NK-92 treated with Interleukin-12 subunit alpha and Interleukin-12 subunit beta, amount 100 ng/mL, for 24 hours (cell line): Measurements from ENCODE around the gene ADCY10.
"Not testable (repeated sequence)": the region's sequence is repeated elsewhere in the genome, so short reads cannot be mapped to it uniquely, and the experiment has no call there.

Source experiments
- DNase-seq: peaks from one replicate; lab custom pipeline; 2025; lab: John Stamatoyannopoulos, UW

Gene ADCY10, protein sequence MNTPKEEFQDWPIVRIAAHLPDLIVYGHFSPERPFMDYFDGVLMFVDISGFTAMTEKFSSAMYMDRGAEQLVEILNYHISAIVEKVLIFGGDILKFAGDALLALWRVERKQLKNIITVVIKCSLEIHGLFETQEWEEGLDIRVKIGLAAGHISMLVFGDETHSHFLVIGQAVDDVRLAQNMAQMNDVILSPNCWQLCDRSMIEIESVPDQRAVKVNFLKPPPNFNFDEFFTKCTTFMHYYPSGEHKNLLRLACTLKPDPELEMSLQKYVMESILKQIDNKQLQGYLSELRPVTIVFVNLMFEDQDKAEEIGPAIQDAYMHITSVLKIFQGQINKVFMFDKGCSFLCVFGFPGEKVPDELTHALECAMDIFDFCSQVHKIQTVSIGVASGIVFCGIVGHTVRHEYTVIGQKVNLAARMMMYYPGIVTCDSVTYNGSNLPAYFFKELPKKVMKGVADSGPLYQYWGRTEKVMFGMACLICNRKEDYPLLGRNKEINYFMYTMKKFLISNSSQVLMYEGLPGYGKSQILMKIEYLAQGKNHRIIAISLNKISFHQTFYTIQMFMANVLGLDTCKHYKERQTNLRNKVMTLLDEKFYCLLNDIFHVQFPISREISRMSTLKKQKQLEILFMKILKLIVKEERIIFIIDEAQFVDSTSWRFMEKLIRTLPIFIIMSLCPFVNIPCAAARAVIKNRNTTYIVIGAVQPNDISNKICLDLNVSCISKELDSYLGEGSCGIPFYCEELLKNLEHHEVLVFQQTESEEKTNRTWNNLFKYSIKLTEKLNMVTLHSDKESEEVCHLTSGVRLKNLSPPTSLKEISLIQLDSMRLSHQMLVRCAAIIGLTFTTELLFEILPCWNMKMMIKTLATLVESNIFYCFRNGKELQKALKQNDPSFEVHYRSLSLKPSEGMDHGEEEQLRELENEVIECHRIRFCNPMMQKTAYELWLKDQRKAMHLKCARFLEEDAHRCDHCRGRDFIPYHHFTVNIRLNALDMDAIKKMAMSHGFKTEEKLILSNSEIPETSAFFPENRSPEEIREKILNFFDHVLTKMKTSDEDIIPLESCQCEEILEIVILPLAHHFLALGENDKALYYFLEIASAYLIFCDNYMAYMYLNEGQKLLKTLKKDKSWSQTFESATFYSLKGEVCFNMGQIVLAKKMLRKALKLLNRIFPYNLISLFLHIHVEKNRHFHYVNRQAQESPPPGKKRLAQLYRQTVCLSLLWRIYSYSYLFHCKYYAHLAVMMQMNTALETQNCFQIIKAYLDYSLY (N-terminal part only)

DNA sequence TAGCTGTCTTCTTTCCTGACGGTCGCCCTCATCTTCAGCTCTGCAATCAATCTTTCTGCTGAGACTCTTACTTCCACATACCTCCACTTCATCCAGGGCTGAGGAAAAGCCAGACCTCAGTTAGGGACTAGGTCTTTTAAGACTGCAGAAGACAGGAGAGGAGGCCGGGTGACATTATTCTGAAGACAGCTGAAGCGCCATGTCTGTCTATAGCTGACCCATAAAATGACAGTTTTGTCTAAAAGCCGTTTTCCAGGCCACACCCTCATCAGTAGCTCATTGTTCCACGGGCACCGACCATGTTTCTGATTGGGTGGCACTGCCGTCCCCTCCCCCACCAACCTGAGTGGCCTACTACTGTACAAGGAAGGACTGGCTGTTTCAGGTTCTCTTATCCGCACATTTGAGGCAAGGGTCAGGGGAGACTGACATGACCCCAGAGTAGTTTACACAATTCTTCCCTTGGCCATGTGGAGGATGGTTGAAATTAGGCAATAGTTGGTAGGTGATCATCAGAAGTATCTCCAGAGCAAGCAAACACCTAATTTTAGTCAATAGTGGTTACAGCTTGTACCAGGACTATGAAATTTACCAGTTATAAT lies at the start of gene ADCY10:
Gene ADCY10, minus strand, starts transcription at position 240 of the 602 bp plus-strand sequence. CDS start 8,994 bp downstream, outside the sequence.
- DNase-seq = no peak

- no peak for DNase-seq
Measured at GRCh38 chr1:167957710-167958109, 43.8 kb upstream of the ADCY10 start.

DNA sequence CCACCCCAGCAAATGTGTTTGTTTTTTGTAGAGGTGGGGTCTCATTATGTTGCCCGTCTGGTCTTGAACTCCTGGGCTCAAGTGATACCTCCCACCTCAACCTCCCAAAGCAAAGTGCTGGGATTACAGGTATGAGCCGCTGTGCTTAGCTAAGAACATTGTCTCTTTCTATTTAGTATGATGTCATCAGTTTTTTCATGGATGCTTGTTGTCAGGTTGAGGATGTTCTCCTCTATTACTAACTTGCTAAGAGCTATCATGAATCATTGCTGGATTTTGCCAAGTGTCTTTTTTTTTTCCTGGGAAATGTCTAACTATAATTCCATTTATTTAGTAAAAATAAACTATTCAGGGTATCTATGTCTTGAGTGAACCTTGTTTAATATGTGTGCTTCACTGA lies 42.0 kb upstream of the ADCY10 start:
- DNase-seq = no peak

DNA sequence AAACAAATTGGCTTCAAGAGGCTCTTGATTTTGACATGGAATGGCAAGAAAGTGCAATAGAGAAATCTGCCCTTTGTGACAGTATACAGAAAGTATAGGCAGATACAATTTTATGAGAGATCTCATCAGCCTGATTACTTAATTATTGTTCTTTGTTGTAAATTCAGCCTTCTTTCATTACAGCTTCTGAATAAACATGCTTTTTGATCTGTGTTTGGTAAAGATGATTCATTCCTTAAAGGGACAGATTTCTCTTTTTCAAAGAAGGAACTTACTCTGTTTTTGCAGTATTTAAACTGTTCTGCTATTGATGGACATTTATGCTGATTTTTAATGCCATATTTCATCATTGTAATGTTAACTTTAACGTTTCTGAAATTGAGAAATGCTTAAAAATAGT lies 36.6 kb upstream of the ADCY10 start:
- no peak for DNase-seq

GRCh38 chr1:167949785-167950184 lies 35.9 kb upstream of the ADCY10 start:
- no peak for DNase-seq

- no peak for DNase-seq
Measured at GRCh38 chr1:167947733-167948132, 33.8 kb upstream of the ADCY10 start.

DNA sequence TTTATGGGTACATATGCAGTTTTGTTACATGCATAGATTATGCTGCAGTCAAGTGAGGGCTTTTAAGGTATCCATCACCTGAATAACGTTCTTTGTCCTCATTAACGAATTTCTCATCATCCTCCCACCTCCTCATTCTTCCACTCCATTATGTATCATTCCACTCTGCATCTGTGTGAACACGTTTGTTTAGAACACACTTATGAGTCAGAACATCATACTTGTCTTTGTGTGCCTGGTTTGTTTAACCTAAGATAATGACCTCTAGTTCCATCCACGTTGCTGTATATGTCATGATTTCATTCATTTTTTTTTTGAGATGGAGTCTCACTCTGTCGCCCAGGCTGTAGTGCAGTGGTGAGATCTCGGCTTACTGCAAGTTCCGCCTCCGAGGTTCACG lies 29.6 kb upstream of the ADCY10 start:
- no peak for DNase-seq

DNA sequence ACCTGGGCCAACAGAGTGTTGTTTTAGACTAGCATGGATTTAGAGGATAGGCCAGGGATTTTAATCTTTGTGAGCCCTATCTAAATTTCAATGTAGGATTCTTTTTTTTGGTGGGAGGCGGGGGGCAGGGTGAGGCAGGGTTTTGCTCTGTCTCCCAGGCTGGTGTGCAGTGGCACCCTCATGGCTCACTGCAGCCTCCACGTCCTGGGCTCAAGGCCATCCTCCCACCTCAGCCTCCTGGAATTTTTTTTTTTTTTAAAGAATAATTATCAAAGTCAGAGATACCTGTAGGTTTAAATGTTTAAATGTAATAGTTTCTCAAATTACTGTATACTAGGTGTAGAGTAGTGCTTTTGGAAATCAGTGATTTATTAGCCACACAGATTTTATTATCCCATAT lies 26.3 kb upstream of the ADCY10 start:
- DNase-seq = no peak

GRCh38 chr1:167938080-167938636 lies 24.2 kb upstream of the ADCY10 start:
- DNase-seq = no peak

- no peak for DNase-seq
Measured at GRCh38 chr1:167937709-167938010, 23.7 kb upstream of the ADCY10 start.

DNA sequence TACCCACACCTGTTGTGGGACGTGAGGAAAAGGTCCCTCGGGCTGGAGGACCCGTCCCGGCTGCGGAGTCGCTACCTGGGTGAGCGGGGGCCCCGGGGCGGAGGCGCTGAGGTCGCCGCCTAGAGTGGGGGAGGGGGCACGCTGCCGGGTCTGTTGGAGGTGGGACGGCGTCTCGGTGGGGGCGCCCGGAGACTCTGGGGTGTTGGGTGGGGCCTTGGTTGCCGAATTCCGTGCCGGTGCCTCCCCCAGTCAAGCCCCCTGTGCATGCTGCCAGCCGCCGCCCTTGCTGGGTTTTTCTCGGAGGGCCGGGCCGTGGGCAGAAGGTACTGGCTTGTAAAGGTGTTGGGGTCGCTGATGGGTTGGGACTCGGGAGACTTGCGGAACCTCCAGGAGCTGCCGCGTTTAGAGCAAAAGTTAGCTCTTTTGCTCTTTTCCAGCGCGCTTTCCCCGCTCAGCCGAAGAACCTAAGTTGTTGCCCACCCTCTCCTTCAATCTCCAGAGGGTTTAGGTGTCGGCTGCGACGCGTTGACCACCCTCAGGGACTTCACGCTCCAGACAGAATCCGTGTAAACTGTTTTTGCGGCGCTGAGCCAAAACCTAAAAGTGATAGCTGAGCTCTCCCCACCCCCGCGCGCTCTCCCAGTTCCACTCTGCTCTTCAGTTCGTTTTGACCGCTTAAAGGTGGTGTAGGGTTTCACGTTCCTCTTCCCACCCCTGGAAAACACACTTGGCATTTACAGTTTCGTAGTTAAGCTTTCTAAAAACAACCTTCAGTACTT lies 23.2 kb upstream of the ADCY10 start, which contains the start of gene MPC2:
Gene MPC2, minus strand, starts transcription at position 143 of the 779 bp plus-strand sequence. CDS start 1,231 bp downstream, outside the sequence.
- DNase-seq = peak; percentile 78

- DNase-seq = peak; percentile 96
Measured at GRCh38 chr1:167936068-167936929, 22.4 kb upstream of the ADCY10 start, which contains the start of gene DCAF6. TSS of gene DCAF6 (plus strand) at chr1:167936683. CDS start at chr1:167936912, 229 bp downstream.

GRCh38 chr1:167935216-167936067 lies 21.5 kb upstream of the ADCY10 start:
- DNase-seq = no peak

DNA sequence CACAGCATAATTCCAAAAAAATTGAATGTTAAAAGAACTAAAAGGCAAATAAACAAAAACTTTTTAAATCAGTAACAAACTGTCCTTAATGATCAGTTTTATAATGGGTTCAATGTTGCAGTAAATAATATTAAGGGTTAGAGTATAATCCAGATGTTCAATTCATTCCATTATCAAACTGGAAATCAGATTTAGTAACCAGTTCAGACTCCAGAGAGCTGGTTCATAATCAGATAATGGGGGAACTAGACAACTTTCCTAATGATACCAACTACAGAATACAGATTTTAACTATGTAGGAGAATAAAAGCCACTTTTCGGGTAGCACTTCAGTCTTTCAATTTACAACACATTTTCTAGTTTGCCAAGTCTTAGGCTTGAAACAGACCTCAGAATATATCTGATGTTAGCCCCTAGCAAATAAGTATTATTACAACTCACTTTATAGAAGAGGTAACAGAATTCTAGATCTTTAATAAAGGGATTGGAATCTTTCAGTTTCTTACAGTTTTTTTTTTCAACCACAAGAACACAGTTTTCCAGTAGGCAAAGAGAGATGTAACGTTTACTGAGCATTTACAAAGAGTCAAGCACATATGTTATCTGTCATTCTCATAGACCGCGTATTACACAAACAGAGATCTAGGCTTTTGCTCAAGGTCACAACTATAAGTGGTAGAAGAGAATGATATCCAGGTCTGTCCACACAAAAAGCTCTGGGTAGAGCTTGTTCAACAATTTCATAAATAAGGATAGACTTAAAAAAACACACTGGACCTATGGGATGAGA lies 20.7 kb upstream of the ADCY10 start:
- no peak for DNase-seq

- no peak for DNase-seq
Measured at GRCh38 chr1:167933788-167934187, 19.9 kb upstream of the ADCY10 start.

DNA sequence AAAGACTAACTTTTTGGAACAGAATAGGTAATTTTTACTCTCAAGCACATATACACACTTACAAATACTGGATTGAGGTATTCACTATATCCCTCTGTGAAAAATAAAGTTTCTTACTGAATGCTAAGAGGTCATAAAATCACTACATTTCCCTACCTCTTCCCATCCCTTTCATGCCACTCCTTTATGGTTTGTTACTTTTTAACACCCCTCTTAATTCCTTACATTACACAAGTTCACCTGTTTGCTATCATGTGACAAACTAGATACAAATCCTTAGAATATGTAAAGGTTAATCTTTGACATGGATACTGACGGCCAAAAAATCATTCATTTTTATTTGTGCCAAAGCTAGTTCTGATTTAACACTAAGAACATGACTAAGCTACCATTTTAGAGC lies 15.8 kb upstream of the ADCY10 start:
- DNase-seq = no peak

DNA sequence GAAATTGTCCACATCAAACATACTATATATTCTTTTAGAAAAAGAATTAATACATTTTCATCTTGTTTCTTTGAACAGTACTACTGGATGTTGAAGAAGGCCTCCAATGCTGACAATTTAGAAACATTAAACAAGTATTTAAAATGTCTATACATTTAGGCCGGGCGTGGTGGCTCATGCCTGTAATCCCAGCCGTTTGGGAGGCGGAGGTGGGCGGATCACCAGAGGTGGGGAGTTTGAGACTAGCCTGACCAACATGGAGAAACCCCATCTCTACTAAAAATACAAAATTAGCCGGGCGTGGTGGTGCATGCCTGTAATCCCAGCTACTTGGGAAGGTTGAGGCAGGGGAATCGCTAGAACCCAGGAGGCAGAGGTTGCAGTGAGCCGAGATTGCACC lies 15.0 kb upstream of the ADCY10 start:
- DNase-seq = not testable (repeated sequence)

DNA sequence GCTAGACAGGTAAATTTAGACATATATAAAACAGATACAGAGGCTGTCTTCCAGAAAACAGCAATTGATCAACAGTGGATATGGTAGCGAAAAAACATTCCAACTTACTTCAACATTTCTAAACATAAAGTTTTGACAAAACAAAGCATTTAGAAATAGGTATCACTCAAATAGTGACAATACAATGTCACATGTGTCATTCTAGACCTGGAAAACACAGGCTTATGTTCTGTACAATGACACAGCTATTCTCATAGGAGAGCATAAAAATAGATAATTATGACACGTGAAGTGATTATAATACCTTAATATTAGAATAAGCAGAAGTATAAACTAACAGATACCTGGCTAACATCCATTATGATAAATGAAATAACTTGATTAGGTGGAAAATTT lies 14.5 kb upstream of the ADCY10 start:
- DNase-seq = no peak
